SK-N-SH (cell line): ENCODE measurements around the gene INO80D. TPM values are rescaled to one million over a fixed set of nuclear protein-coding genes. Genes with fewer than 3 reads are reported as not detected.
"Not testable (repeated sequence)": the region's sequence is repeated elsewhere in the genome, so short reads cannot be mapped to it uniquely, and the experiment has no call there.

Experiments
- CTCF ChIA-PET: fragments of 300-600, 350-600 bp; formaldehyde crosslinking; extraction: SDS; loops from one replicate; lab custom pipeline; 2021; lab: Yijun Ruan, JAX
- POLR2A ChIA-PET: fragments of 350-600 bp; sonication (Branson Sonifier 250); formaldehyde crosslinking; extraction: SDS; loops from one replicate; lab custom pipeline; 2020; ENCODE audit warnings: antibody characterized with exemption, inconsistent platforms; lab: Yijun Ruan, JAX
- DNase-seq: peaks from one replicate; pipeline ENCODE4 v3.0.0; 2012
- H2AFZ ChIP-seq: fragments of 200-600 bp; sonication (generic); 2 replicates; pipeline ENCODE4 v1.8.1; 2016; ENCODE audit warnings: antibody characterized with exemption, mild to moderate bottlenecking, low read depth
- H3F3A ChIP-seq: fragments of 200-600 bp; sonication (generic); replicated peaks from 2 replicates; pipeline ENCODE3; 2016; ENCODE audit warnings: antibody characterized with exemption, mild to moderate bottlenecking; ENCODE audit not compliant: insufficient read depth
- H3K27ac ChIP-seq, 2 experiments: fragments of 200-500 bp in 1 of 2; fragments of 200-600 bp in 1 of 2; sonication (Bioruptor generic) in 1 of 2; sonication (generic), shearing (Covaris generic) in 1 of 2; 2 replicates each; pipeline versions ENCODE4 v1.5.1 to v1.6.1; 2014 to 2016; ENCODE audit warnings: low read depth in 2 of 2, inconsistent platforms in 1 of 2, low read length in 1 of 2, mild to moderate bottlenecking in 1 of 2, mixed read lengths in 1 of 2
- H3K27me3 ChIP-seq: fragments of 200-600 bp; sonication (generic), shearing (Covaris generic); 2 replicates; pipeline ENCODE4 v1.6.1; 2016; ENCODE audit warnings: mixed run types; ENCODE audit not compliant: insufficient read depth
- H3K36me3 ChIP-seq, 2 experiments: fragments of 200-500 bp in 1 of 2; fragments of 200-600 bp in 1 of 2; sonication (Bioruptor generic) in 1 of 2; sonication (generic) in 1 of 2; replicated peaks in 1 of 2; 2 replicates each; pipeline versions ENCODE3 to v1.5.1; 2014 to 2016; ENCODE audit warnings: low read length in 1 of 2, mild to moderate bottlenecking in 1 of 2; ENCODE audit not compliant: insufficient read depth in 2 of 2, control insufficient read depth in 1 of 2
- H3K4me1 ChIP-seq, 2 experiments: fragments of 200-500 bp in 1 of 2; fragments of 200-600 bp in 1 of 2; sonication (Bioruptor generic) in 1 of 2; sonication (generic), shearing (Covaris generic) in 1 of 2; 2 replicates each; pipeline versions ENCODE4 v1.5.1 to v1.6.1; 2014 to 2016; ENCODE audit warnings: low read depth in 1 of 2, low read length in 1 of 2, mixed run types in 1 of 2; ENCODE audit not compliant: insufficient read depth in 2 of 2, control insufficient read depth in 1 of 2
- H3K4me2 ChIP-seq: fragments of 200-600 bp; sonication (generic), shearing (Covaris generic); 2 replicates; pipeline ENCODE4 v1.6.1; 2017; ENCODE audit warnings: mixed run types
- H3K4me3 ChIP-seq, 2 experiments: fragments of 200-500 bp in 1 of 2; fragments of 200-600 bp in 1 of 2; sonication (Bioruptor generic) in 1 of 2; sonication (generic), shearing (Covaris generic) in 1 of 2; 2 replicates each; pipeline versions ENCODE4 v1.5.1 to v1.8.1; 2014 to 2016; ENCODE audit warnings: low read depth in 2 of 2, inconsistent platforms in 1 of 2, low read length in 1 of 2, mild to moderate bottlenecking in 1 of 2, mixed read lengths in 1 of 2, moderate library complexity in 1 of 2
- H3K79me2 ChIP-seq: fragments of 200-600 bp; sonication (generic); 2 replicates; pipeline ENCODE4 v1.8.1; 2017; ENCODE audit warnings: mild to moderate bottlenecking; ENCODE audit not compliant: insufficient read depth
- H3K9ac ChIP-seq: fragments of 200-600 bp; sonication (generic); 2 replicates; pipeline ENCODE4 v1.6.1; 2017; ENCODE audit warnings: mixed run types
- H3K9me2 ChIP-seq: fragments of 200-600 bp; sonication (generic); 2 replicates; pipeline ENCODE4 v1.6.1; 2017; ENCODE audit warnings: mixed run types
- H3K9me3 ChIP-seq: fragments of 200-600 bp; sonication (generic); 2 replicates; pipeline ENCODE4 v1.6.1; 2017; ENCODE audit warnings: mixed run types, mild to moderate bottlenecking, moderate library complexity
- H4K20me1 ChIP-seq: fragments of 200-600 bp; sonication (generic); 2 replicates; pipeline ENCODE4 v1.6.1; 2017; ENCODE audit warnings: mild to moderate bottlenecking, mixed run types; ENCODE audit not compliant: insufficient read depth
- CHD2 ChIP-seq: fragments of 150-350 bp; IDR thresholded peaks from 2 replicates; pipeline ENCODE4 v1.6.1; 2018; ENCODE audit warnings: low read length; ENCODE audit not compliant: partially characterized antibody
- EP300 ChIP-seq, 2 experiments: IDR thresholded peaks; 2 replicates each; pipeline versions ENCODE4 v1.4.0 to v1.6.1; 2012; ENCODE audit warnings: borderline replicate concordance in 1 of 2, low read depth in 1 of 2, low read length in 1 of 2
- GATA2 ChIP-seq: sonication (generic); formaldehyde crosslinking; IDR thresholded peaks from 2 replicates; pipeline ENCODE4 v1.5.0; 2020; ENCODE audit warnings: mild to moderate bottlenecking, missing genetic modification reagents
- NFIC ChIP-seq: IDR thresholded peaks from 2 replicates; pipeline ENCODE4 v1.4.0; 2012; ENCODE audit warnings: borderline replicate concordance
- SIN3A ChIP-seq: IDR thresholded peaks from 2 replicates; pipeline ENCODE4 v1.6.1; 2012; ENCODE audit warnings: low read depth, mild to moderate bottlenecking, low read length, moderate library complexity, borderline replicate concordance
- WGBS: methylation state at CpG from one replicate; pipeline ENCODE4 v1.1.6; 2017; ENCODE audit warnings: low lambda C conversion rate; 5-methylcytosine and 5-hydroxymethylcytosine counted together
- polyA plus RNA-seq, 3 experiments: library from polyadenylated mRNA; depleted of rRNA; stranded (reverse); fragments of >200 nt; gene quantifications; 2 replicates each; pipeline ENCODE4 v1.2.3, GENCODE V29; 2012

INO80D gene
- polyA plus RNA-seq, 1 of the 3 experiments (the other 2 are of a cell fraction): 0.69 TPM

GRCh38 chr2:206105038-206105437, 19.1 kb upstream of the INO80D start:
- H3K4me2 ChIP-seq: no peak overlapping the region
- no peaks in the 10 kb centered on the region for H3K36me3 ChIP-seq
- H3F3A ChIP-seq: no peaks in the 10 kb centered on the region
- TF ChIP-seq EP300 (IDR thresholded peaks at IDR 0.05; ENCODE audit: borderline replicate concordance in 1 of 2, low read depth in 1 of 2, low read length in 1 of 2) (no peak), CHD2 (no peak)
- 88% methylated on average over 4 of the region's 4 CpGs for WGBS
- H4K20me1 ChIP-seq: no peaks in the 10 kb centered on the region
- H3K9ac ChIP-seq: no peak overlapping the region
- no peaks in the 10 kb centered on the region for H3K9me3 ChIP-seq
- ChIA-PET POLR2A (no interaction called here), CTCF (interaction anchor here (1.8 kb wide), 1 partner anchor 19 kb away, joined by 7 read pairs; the partner anchor contains the start of gene INO80D)
- no peak overlapping the region for H3K27ac ChIP-seq
- no peaks in the 10 kb centered on the region for H3K27me3 ChIP-seq
- no peak overlapping the region for H2AFZ ChIP-seq
- no peaks in the 10 kb centered on the region for H3K4me1 ChIP-seq
- DNase-seq: no peak
- no peaks in the 10 kb centered on the region for H3K79me2 ChIP-seq
- no peaks in the 10 kb centered on the region for H3K9me2 ChIP-seq
- no peak overlapping the region for H3K4me3 ChIP-seq

GRCh38 chr2:206098872-206099271, 12.9 kb upstream of the INO80D start:
- H2AFZ ChIP-seq, DNase-seq, H3K27ac ChIP-seq, H3K4me1 ChIP-seq, H3F3A ChIP-seq, H3K27me3 ChIP-seq, H3K79me2 ChIP-seq, H3K36me3 ChIP-seq, H3K9ac ChIP-seq, H3K9me2 ChIP-seq, H4K20me1 ChIP-seq, H3K4me3 ChIP-seq, POLR2A ChIA-PET, H3K4me2 ChIP-seq, H3K9me3 ChIP-seq: not testable (repeated sequence)
- 96% methylated on average over 19 of the region's 19 CpGs for WGBS
- CTCF ChIA-PET: interaction anchor here (0.6 kb wide), 1 partner anchor 14 kb away, joined by 3 read pairs; no protein-coding TSS in a partner anchor

DNA sequence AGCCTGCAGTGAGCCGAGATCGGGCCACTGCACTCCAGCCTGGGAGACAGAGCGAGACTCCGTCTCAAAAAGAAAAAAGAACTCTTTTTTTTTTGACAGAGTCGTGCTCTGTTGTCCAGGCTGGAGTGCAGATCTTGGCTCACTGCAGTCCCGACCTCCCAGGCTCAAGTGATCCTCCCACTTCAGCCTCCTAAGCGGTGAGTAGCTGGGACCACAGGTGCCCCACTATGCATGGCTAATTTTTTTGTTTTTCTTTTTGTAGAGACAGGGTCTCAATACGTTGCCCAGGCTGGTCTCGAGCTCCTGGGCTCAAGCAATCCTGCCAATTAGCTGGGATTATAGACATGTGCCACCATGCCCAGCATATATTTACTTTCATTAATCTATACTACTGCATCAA, 12.5 kb upstream of the INO80D start:
- Histone ChIP-seq H4K20me1 (no peaks in the 10 kb centered on the region), H3K4me1 (no peaks in the 10 kb centered on the region), H3K9me3 (no peaks in the 10 kb centered on the region), H2AFZ (no peak overlapping the region), H3K27me3 (no peaks in the 10 kb centered on the region), H3K9me2 (no peaks in the 10 kb centered on the region), H3K79me2 (no peaks in the 10 kb centered on the region), H3K36me3 (no peaks in the 10 kb centered on the region), H3K27ac (no peak overlapping the region), H3K4me3 (no peak overlapping the region), H3F3A (no peaks in the 10 kb centered on the region), H3K9ac (no peak overlapping the region), H3K4me2 (no peak overlapping the region)
- POLR2A ChIA-PET: no interaction called here
- 91% methylated on average over 7 of the region's 9 CpGs for WGBS
- CTCF ChIA-PET: interaction anchor here (2.6 kb wide), 1 partner anchor 13 kb away, joined by 12 read pairs; the partner anchor contains the start of gene INO80D
- DNase-seq: no peak
- no peak for TF ChIP-seq GATA2 (CRISPR knock-in tag)
- TF ChIP-seq NFIC: no peak

GRCh38 chr2:206096876-206097275, 10.9 kb upstream of the INO80D start:
- Histone ChIP-seq H3K9me3 (no peaks in the 10 kb centered on the region), H3K4me1 (no peaks in the 10 kb centered on the region), H3K4me2 (no peak overlapping the region), H3K27ac (no peak overlapping the region), H3K27me3 (no peaks in the 10 kb centered on the region), H3K79me2 (no peaks in the 10 kb centered on the region), H2AFZ (no peak overlapping the region), H3K4me3 (no peak overlapping the region), H4K20me1 (no peaks in the 10 kb centered on the region), H3F3A (peaks cover 3% of the 10 kb centered on the region), H3K9me2 (no peaks in the 10 kb centered on the region), H3K36me3 (no peaks in the 10 kb centered on the region), H3K9ac (no peak overlapping the region)
- TF ChIP-seq CHD2: no peak
- no peak for TF ChIP-seq SIN3A
- ChIA-PET POLR2A (no interaction called here), CTCF (interaction anchor here (1.1 to 2.6 kb wide), 2 partner anchors 9 to 11 kb away, joined by 3 to 12 read pairs; partner anchors contain the start of gene INO80D)
- WGBS: 94% methylated on average over 2 of the region's 2 CpGs
- no peak for DNase-seq
